GOT3 (cell line): ENCODE data around the gene MARK2.

ENCODE experiments used
- DNase-seq: peaks from one replicate; lab custom pipeline; 2025; ENCODE audit warnings: mixed read lengths; lab: John Stamatoyannopoulos, UW

MARK2 gene

DNA sequence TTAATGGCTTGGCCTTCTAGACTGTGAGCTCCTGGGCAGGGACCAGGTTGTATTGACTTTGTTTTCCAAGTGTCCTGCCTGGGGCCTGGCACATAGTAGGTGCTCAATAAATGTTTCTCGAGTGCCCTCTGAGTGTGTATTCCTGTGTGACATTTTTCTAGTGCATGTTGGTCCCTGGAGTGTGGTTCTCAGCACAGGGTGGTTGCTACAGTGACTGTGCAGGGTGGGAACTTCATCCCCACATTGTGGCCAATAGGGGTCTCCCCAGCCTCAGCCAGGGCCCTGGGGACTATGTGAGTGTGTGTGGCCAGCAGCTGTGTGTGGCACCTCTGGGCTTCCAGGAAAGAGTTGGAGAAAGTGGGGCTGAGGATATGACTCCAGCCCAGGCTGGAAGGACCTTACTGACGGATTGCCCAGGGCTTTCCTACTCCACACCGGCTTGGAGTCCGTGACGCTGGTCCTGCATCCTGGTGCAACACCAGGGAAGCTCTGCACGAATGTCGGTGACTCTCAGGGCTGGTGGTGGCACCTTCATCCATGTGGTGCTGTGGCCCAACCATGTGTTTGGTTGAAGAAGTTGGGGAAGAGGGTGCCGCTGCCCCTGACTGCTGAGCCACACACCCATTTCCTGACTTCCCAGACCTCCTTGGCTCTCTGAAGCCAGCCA, 9.0 kb upstream of the MARK2 start:
- DNase-seq: no peak

GRCh38 chr11:63831326-63831725, 7.6 kb upstream of the MARK2 start:
- no peak for DNase-seq

DNA sequence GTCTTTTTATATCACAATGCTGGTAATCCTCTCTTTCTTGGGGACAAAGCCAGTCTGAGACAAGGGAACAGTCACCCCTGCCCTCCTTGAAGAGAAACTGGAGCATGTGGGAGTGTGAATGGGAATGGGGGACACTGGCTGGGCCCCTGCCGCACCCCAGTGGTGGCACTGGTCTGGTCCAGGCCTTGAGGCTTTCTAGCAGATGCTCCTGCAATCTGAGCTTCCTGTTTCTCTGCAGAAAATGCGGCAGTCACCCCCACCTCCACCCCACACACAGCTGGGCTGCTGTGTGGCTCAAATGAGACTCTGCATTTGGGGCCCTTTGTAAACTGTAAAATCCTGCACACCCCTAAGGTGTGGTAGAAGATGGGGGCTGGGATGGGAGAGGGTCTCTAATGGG, 6.6 kb upstream of the MARK2 start:
- no peak for DNase-seq

- DNase-seq: no peak
These were observed 5.9 kb upstream of the MARK2 start for GRCh38 chr11:63833048-63833447.

DNA sequence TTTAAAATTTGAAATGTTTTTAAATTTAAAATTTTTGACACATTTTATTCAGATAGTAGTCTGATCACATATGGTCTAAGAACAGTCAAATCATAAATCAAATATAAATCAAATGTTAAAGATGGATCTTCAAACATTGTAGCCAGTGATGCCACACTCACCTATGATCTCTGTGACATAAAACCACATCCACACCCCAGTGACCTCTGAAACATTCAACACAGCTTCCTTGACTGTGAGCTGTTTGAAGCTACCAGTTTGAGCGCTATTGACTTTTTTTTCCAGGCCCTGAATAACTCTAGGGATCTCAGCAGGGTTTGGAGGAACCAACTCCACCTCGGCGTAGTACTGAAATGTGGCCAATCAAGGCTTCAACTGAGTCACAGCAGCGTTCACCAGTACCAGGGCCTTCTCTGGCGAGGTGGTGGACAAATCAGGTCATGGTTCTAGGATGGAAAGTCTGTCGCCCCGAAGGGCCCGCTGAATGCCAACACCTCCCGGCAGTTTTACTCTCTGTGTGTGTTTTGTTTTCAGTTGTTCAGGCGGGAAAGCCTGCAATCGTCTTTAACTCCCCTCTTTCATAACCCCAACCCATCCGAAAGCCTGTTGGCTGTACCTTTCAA, 4.3 kb upstream of the MARK2 start:
- no peak for DNase-seq

DNA sequence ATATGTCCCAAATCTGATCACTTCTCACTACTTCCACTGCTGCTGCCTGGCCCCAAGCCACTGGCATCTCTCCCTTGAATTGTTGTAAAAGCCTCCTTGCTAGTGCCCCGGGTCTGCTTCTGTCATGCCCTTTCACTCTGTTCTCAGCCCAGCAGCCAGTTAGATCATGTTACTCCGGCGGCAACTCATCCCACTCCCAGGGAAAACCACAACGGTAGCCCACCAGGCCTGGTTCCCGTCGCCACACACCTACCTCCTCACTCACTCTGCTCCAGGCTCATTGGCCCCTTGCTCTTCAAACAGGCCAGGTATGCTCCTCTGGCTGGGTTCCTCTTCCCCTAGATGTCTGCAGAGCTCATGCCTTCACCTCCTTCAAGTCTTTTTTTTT, 3.8 kb upstream of the MARK2 start:
- no peak for DNase-seq

DNA sequence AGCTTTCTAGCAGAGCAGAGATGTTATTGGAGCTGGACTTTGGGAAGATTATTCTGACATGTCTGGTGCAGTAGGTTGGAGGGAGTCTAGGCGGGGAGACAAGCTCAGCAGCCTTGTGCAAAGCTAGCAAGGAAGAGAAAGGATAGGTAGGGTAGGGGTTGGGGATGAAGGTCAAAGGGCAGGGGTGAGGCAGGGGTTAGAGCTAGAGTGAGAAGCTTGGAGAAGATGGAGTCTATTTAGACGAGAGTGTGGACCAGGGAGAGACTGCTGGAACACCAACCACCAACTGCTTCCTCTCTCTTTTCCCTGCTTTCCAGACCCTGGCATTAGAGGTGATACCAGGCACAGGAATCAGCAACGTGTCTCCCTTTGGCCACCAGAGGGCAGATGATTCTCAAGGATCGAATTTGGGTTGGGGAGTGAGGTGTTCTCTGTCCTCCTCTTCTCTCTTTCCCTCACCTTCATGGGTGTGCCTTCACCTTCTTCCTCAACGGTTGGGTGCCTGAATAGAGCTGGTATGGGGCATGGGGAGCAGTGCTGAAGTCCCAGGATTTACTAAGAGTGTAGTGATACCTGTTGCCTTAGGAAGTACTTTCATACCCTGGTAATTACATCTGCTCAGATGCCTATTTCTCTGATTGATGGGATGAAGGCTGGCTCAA, 1.8 kb upstream of the MARK2 start:
- DNase-seq: no peak

DNA sequence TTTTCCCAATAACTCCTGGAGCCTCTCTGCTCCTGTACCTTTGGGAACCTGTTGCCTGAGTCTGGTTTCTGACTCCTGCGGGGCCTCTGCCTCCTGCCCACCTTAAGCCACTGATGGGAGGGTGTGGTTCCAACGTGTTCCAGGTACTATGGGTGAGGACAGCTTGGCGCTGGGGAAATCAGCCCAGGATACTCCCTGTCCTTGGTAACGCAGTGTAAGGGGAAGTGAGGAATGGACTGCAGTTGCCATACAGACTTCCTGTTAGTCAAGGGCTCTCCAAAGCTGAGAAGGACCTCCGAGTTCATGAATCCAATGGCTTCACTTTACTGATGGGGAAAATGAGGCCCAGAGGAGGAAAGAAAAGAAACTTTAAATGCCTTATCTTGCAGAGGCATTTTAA, 1.2 kb upstream of the MARK2 start:
- no peak for DNase-seq

DNA sequence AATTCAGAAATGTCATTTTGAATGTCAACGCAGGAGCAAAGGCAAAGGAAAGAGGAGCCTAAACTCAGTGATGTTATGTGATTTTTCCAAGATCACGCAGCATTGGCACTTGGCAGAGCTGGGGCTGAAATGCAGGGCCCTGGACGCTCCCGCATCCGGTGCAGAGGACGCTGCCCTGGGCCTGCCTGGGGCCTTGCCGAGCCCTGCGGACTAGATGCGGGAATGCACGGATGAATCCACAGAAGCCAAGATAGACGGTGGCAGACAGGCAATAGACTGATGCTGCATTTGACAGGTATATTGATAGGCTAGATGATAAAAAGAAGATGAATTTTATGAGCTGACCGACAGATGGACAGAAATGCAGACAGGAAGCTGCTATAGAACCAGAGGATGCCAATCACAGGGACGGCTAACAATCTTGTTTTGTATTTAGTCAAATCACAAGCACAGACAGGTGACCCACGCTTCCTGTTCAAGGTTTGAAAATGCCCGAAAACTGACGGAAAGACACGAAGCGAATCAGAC, 696 bp upstream of the MARK2 start:
- no peak for DNase-seq

- no peak for DNase-seq
These were observed 822 bp downstream of the MARK2 start for GRCh38 chr11:63839508-63840355.

GRCh38 chr11:63840356-63841060, 1.6 kb downstream of the MARK2 start:
- no peak for DNase-seq

DNA sequence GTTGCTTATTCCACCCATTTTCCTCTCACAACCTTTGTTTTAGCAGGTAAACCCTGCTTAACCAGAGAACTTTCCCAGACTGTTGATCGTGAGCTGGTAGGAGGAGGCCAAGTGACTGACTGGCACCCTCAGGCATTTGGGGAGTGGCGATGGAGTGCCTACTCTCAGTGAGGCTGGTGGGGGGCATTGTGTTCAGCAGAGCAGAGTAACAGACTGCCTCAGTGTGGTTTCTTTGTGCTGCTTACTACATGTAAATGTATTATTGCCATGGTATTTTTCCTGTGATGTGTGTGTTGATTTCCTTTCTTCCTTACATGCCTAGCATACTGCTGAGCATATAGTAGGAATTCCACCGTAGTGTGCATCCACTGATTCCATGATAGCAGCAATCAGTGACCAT, 2.6 kb downstream of the MARK2 start:
- DNase-seq: no peak

DNA sequence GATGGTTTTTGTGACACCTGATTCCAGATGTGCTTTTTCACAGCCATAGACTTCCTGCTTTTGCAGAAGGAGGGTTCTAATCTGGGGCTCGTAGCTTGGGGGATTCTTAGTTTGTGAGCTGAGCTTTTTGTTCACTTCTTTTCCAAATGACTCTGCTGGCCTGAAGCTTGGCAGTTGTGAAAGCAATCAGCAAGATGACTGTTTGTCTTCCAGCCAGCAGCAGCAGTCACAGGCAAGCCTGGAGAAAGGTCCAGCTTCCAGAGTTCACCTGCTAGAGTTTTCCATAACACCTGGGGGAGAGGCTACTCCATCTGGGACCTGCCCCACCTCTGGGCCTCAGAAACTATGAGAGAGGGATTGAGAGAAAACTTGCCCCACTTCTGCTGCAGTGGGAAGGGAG, 4.1 kb downstream of the MARK2 start:
- no peak for DNase-seq

DNA sequence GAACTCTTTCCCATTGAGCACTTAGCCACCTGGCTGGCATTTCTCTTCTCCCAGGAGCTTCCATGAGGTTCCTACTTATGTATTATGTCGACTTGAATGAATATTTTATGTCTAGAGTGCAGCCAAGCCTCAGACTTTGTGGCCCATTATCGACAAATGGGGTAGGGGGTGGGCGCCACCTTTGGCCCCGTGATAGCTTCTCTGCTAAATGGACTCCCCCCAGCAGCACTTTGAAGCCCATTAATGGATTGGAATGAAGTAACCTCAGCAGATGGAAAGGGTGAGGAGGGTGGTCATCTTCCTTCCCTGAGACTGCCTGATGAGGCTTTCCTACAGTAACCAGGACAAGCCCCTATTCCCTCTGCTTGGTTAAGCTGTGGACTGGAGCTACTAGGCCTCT, 5.9 kb downstream of the MARK2 start:
- DNase-seq: no peak

DNA sequence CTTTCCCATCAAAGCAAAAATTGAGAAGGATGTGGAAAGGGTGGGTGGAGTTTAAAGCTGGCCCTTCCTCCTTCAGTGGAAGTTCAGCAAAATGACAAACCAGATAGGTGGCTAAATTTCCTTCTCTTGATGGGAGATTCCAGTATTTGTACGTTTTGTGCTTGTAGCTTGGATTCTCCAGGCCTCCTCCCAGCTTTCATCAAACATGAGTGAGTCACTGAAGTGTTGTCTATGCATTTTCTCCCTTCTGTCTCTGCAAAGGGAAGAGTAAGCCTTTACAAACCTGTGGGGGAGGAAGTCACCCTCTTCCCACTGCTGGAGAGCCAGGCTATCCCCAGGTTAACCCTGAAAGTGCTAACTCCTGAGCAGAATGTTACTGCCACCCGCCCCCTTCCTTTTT, 6.4 kb downstream of the MARK2 start:
- no peak for DNase-seq

- DNase-seq: no peak
These were observed 7.0 kb downstream of the MARK2 start for GRCh38 chr11:63845911-63846310.

- no peak for DNase-seq
These were observed 8.0 kb downstream of the MARK2 start for GRCh38 chr11:63846897-63847296.

DNA sequence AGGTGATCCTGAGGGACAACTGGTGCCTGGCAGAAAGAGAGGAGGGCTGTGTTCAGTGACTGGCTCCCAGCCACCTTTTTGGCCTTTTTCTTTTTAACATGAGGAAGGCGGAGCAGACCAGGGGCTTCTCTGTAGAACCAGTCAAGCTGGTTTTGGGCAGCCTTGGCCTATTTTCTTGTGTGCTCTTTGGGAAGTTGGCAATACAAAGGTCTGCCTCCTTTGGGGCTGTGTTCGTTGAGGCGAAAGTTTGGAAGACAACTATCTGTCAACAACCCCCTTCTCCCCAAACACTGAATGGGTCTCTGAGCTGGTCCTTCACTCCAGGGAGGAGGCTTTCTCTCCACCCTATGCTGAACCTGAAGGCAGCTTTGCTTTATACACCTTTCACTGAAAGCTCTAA, 8.5 kb downstream of the MARK2 start:
- no peak for DNase-seq

- no peak for DNase-seq
These were observed 10.8 kb downstream of the MARK2 start for GRCh38 chr11:63849691-63850090.

DNA sequence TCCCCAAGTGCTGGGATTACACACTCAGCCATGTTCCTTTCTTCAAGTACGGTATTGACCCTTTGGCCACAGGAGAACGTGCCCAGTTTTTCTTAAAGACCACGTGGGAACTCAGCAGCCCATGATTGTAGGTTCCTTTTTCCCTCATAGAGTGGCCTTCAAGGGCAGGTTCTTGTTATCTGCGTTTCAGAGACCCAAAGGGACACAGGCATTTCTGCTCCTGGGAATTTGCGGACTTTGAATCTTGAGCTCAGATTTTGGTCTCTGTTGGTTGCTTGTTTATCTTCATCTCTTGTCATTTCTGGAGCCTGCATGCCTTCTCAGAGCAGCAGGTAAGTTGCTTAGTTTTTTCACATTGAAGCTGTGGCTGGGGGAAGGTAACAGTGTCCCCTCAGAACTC, 12.0 kb downstream of the MARK2 start:
- no peak for DNase-seq

DNA sequence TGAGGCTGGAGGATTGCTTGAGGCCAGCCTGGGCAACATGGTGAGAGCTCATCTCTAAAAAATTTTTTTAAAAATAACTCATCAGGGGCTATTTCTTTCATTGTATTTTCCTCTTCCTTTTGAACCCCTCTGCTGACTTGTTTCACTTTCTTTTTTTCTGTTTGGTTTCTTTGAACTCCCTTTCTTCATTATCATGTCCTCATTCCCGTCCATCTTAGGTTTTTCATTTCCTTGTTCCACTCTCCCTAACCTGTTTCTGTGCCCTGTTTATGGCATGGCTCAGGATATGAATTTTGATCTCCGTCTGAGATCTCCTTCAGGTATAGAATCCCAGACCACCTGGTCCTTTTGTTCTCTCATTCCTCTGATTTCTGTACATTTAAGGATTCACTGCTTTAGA, 12.5 kb downstream of the MARK2 start:
- no peak for DNase-seq

DNA sequence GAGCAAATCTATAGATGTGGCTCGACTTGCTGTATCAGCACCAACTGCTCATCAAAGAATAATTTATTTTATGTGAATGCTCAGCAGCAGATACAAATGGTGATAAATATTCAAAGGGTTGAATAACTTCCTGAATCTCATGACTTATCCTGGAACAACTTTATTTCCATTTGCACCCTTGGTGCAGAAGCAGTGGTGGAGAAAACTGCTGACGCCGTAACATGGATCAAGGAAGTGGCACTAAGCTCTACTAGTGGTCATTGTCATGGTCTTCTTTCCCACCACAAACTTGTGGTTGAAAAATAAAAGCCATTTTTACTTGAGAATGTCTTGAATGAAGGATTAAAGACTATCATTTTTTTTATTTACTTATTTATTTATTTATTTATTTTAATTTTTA, 14.6 kb downstream of the MARK2 start:
- DNase-seq: no peak
